GM21447 (cell line): ENCODE results near the gene MAGI2.
"Not testable (repeated sequence)": the region's sequence is repeated elsewhere in the genome, so short reads cannot be mapped to it uniquely, and the experiment has no call there.

Source experiments
- ATAC-seq: cut with Tn5 transposase; IDR thresholded peaks from one replicate; pipeline ENCODE4 v1.9.1; 2021; ENCODE audit not compliant: unreplicated experiment

Gene MAGI2

GRCh38 chr7:78503301-78503700 lies 950.2 kb downstream of the MAGI2 start:
- not testable (repeated sequence) for ATAC-seq

- ATAC-seq: no peak
Measured at GRCh38 chr7:78501064-78501463, 952.4 kb downstream of the MAGI2 start.

- no peak for ATAC-seq
Measured at GRCh38 chr7:78499971-78500370, 953.5 kb downstream of the MAGI2 start.

GRCh38 chr7:78499283-78499682 lies 954.2 kb downstream of the MAGI2 start:
- ATAC-seq: no peak

- ATAC-seq: no peak
Measured at GRCh38 chr7:78497728-78498427, 955.6 kb downstream of the MAGI2 start.

- ATAC-seq: no peak
Measured at GRCh38 chr7:78496096-78496630, 957.3 kb downstream of the MAGI2 start.

- no peak for ATAC-seq
Measured at GRCh38 chr7:78493401-78493800, 960.1 kb downstream of the MAGI2 start.

- ATAC-seq: no peak
Measured at GRCh38 chr7:78492146-78492545, 961.3 kb downstream of the MAGI2 start.

GRCh38 chr7:78490524-78490923 lies 962.9 kb downstream of the MAGI2 start:
- ATAC-seq: no peak

- no peak for ATAC-seq
Measured at GRCh38 chr7:78489476-78490240, 963.8 kb downstream of the MAGI2 start.

- ATAC-seq: no peak
Measured at GRCh38 chr7:78487464-78487863, 966.0 kb downstream of the MAGI2 start.

GRCh38 chr7:78479348-78479747 lies 974.1 kb downstream of the MAGI2 start:
- ATAC-seq: no peak

- no peak for ATAC-seq
Measured at GRCh38 chr7:78476851-78477405, 976.5 kb downstream of the MAGI2 start.

- ATAC-seq: no peak
Measured at GRCh38 chr7:78473571-78474301, 979.7 kb downstream of the MAGI2 start.

GRCh38 chr7:78473021-78473420 lies 980.4 kb downstream of the MAGI2 start:
- no peak for ATAC-seq

GRCh38 chr7:78472519-78472918 lies 980.9 kb downstream of the MAGI2 start:
- ATAC-seq: no peak

- no peak for ATAC-seq
Measured at GRCh38 chr7:78465894-78466293, 987.6 kb downstream of the MAGI2 start.

GRCh38 chr7:78463039-78463438 lies 990.4 kb downstream of the MAGI2 start:
- no peak for ATAC-seq

- ATAC-seq: no peak
Measured at GRCh38 chr7:78450706-78451105, 1002.8 kb downstream of the MAGI2 start.

- no peak for ATAC-seq
Measured at GRCh38 chr7:78448911-78449310, 1004.6 kb downstream of the MAGI2 start.

- no peak for ATAC-seq
Measured at GRCh38 chr7:78444267-78444666, 1009.2 kb downstream of the MAGI2 start.
